Neural cell (in vitro differentiated cells): ENCODE measurements around the gene OTX2. TPM values are rescaled to one million over a fixed set of nuclear protein-coding genes. Genes with fewer than 3 reads are reported as not detected.

ENCODE experiments used
- H2AFZ ChIP-seq: fragments of 200-600, 300-800 bp; sonication (generic), shearing (Covaris generic); 2 replicates; pipeline ENCODE4 v1.6.0; 2014; ENCODE audit warnings: low read depth, mild to moderate bottlenecking, antibody characterized with exemption, low read length, moderate library complexity
- H3F3A ChIP-seq: fragments of 200-600 bp; shearing (Covaris generic); 2 replicates; pipeline ENCODE4 v1.6.1; 2016; ENCODE audit warnings: mild to moderate bottlenecking, moderate library complexity, mixed read lengths, antibody characterized with exemption, low read length; ENCODE audit not compliant: insufficient read depth, poor library complexity, severe bottlenecking
- H3K27ac ChIP-seq: fragments of 200-600, 300-800 bp; sonication (generic), shearing (Covaris generic); 2 replicates; pipeline ENCODE4 v1.5.1; 2014; ENCODE audit warnings: mild to moderate bottlenecking, low read length, moderate library complexity
- H3K27me3 ChIP-seq: fragments of 300-800, 200-600 bp; sonication (generic), shearing (Covaris generic); 2 replicates; pipeline ENCODE4 v1.6.0; 2014; ENCODE audit warnings: mild to moderate bottlenecking, low read depth, low read length, moderate library complexity; ENCODE audit not compliant: insufficient read depth
- H3K36me3 ChIP-seq: fragments of 300-800, 200-600 bp; sonication (generic), shearing (Covaris generic); 2 replicates; pipeline ENCODE4 v1.5.1; 2014; ENCODE audit warnings: mild to moderate bottlenecking, antibody characterized with exemption, low read length, moderate library complexity; ENCODE audit not compliant: insufficient read depth
- H3K4me2 ChIP-seq: fragments of 300-800, 200-600 bp; sonication (generic), shearing (Covaris generic); 2 replicates; pipeline ENCODE4 v1.6.0; 2014; ENCODE audit warnings: mild to moderate bottlenecking, low read length
- H3K4me3 ChIP-seq: fragments of 300-800, 200-600 bp; sonication (generic), shearing (Covaris generic); 2 replicates; pipeline ENCODE4 v1.5.1; 2014; ENCODE audit warnings: mild to moderate bottlenecking, low read length, moderate library complexity
- H3K79me2 ChIP-seq: fragments of 200-600 bp; shearing (Covaris generic); replicated peaks from 2 replicates; pipeline ENCODE4 v1.6.0; 2014; ENCODE audit warnings: mild to moderate bottlenecking, low read length, moderate library complexity; ENCODE audit not compliant: insufficient read depth
- H3K9ac ChIP-seq: fragments of 300-800, 200-600 bp; sonication (generic), shearing (Covaris generic); 2 replicates; pipeline ENCODE4 v1.6.1; 2016; ENCODE audit warnings: mild to moderate bottlenecking, low read length, mixed read lengths
- H3K9me2 ChIP-seq: fragments of 200-600 bp; shearing (Covaris generic); 2 replicates; pipeline ENCODE4 v1.6.1; 2016; ENCODE audit warnings: mild to moderate bottlenecking, low read length, mixed read lengths; ENCODE audit not compliant: insufficient read depth
- H3K9me3 ChIP-seq: fragments of 200-600, 300-800 bp; sonication (generic), shearing (Covaris generic); 2 replicates; pipeline ENCODE4 v1.6.1; 2016; ENCODE audit warnings: mild to moderate bottlenecking, mixed run types, low read length, moderate library complexity, mixed read lengths
- H4K20me1 ChIP-seq: fragments of 200-600 bp; shearing (Covaris generic); 2 replicates; pipeline ENCODE4 v1.6.1; 2016; ENCODE audit warnings: mild to moderate bottlenecking, mixed run types; ENCODE audit not compliant: insufficient read depth
- EP300 ChIP-seq: fragments of 450-650 bp; conservative IDR thresholded peaks from 2 replicates; pipeline ENCODE4 v1.6.1; 2014; ENCODE audit warnings: antibody characterized with exemption, mild to moderate bottlenecking, moderate library complexity; ENCODE audit not compliant: poor library complexity, severe bottlenecking
- EZH2 ChIP-seq: fragments of 200-600, 300-800 bp; shearing (Covaris generic), sonication (generic); IDR thresholded peaks from 2 replicates; pipeline ENCODE4 v1.6.1; 2014; ENCODE audit warnings: antibody characterized with exemption, low read length, borderline replicate concordance, mild to moderate bottlenecking; ENCODE audit not compliant: insufficient read depth, poor library complexity, severe bottlenecking
- MXI1 ChIP-seq: fragments of 450-650 bp; conservative IDR thresholded peaks from 2 replicates; pipeline ENCODE4 v1.6.1; 2014; ENCODE audit warnings: antibody characterized with exemption, mild to moderate bottlenecking; ENCODE audit not compliant: poor library complexity, severe bottlenecking
- POLR2AphosphoS5 ChIP-seq: IDR thresholded peaks from 2 replicates; pipeline ENCODE4 v1.6.1; 2012
- RAD21 ChIP-seq: fragments of 450-650 bp; conservative IDR thresholded peaks from 2 replicates; pipeline ENCODE4 v1.6.1; 2014; ENCODE audit warnings: antibody characterized with exemption, mild to moderate bottlenecking, moderate library complexity
- SMC3 ChIP-seq: fragments of 450-650 bp; conservative IDR thresholded peaks from 2 replicates; pipeline ENCODE4 v1.6.1; 2014; ENCODE audit warnings: antibody characterized with exemption, mild to moderate bottlenecking, moderate library complexity; ENCODE audit not compliant: poor library complexity
- TAF1 ChIP-seq: IDR thresholded peaks from 2 replicates; pipeline ENCODE4 v1.6.1; 2012; ENCODE audit warnings: low read depth
- polyA plus RNA-seq: library from polyadenylated mRNA; depleted of rRNA; stranded (reverse); fragments of >200 nt; gene quantifications from 2 replicates; pipeline ENCODE4 v1.2.3, GENCODE V29; 2014
- TF ChIP-seq, protein P1 (sequence below): fragments of 450-650 bp; IDR thresholded peaks from 2 replicates; pipeline ENCODE4 v1.5.1; 2014; ENCODE audit warnings: antibody characterized with exemption, mild to moderate bottlenecking, moderate library complexity; ENCODE audit not compliant: poor library complexity, severe bottlenecking
- TF ChIP-seq, protein P2 (sequence below): IDR thresholded peaks from 2 replicates; pipeline ENCODE4 v1.6.1; 2012; ENCODE audit warnings: borderline replicate concordance

The OTX2 gene
- polyA plus RNA-seq, 1 donor from 2014 or later = 2.1 TPM

DNA sequence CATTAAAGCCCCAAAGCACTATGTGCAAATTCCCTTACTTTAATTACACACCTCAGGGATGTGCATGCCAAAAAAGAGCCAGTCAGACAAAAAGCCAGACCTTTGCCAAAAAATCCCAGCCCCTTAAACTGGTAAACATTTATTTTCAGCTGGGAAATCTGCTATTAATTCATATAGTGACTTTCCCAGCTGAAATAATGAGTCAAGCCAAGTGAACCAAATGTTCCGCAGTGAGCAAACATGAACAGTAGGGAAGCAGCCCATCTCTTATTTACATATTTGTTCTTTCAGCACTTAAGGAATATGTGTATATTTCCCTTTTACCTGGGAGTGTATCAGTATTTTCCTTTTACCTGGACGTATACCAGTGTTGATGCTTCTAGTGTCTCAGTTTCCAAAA is 44.0 kb upstream of the OTX2 start:
- no peak overlapping the region for H3K4me3 ChIP-seq
- H3K9me3 ChIP-seq = no peaks in the 10 kb centered on the region
- TF ChIP-seq TAF1 (no peak), EZH2 (no peak)
- TF ChIP-seq, protein P1, sequence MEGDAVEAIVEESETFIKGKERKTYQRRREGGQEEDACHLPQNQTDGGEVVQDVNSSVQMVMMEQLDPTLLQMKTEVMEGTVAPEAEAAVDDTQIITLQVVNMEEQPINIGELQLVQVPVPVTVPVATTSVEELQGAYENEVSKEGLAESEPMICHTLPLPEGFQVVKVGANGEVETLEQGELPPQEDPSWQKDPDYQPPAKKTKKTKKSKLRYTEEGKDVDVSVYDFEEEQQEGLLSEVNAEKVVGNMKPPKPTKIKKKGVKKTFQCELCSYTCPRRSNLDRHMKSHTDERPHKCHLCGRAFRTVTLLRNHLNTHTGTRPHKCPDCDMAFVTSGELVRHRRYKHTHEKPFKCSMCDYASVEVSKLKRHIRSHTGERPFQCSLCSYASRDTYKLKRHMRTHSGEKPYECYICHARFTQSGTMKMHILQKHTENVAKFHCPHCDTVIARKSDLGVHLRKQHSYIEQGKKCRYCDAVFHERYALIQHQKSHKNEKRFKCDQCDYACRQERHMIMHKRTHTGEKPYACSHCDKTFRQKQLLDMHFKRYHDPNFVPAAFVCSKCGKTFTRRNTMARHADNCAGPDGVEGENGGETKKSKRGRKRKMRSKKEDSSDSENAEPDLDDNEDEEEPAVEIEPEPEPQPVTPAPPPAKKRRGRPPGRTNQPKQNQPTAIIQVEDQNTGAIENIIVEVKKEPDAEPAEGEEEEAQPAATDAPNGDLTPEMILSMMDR = no peak
- TF ChIP-seq, protein P2, sequence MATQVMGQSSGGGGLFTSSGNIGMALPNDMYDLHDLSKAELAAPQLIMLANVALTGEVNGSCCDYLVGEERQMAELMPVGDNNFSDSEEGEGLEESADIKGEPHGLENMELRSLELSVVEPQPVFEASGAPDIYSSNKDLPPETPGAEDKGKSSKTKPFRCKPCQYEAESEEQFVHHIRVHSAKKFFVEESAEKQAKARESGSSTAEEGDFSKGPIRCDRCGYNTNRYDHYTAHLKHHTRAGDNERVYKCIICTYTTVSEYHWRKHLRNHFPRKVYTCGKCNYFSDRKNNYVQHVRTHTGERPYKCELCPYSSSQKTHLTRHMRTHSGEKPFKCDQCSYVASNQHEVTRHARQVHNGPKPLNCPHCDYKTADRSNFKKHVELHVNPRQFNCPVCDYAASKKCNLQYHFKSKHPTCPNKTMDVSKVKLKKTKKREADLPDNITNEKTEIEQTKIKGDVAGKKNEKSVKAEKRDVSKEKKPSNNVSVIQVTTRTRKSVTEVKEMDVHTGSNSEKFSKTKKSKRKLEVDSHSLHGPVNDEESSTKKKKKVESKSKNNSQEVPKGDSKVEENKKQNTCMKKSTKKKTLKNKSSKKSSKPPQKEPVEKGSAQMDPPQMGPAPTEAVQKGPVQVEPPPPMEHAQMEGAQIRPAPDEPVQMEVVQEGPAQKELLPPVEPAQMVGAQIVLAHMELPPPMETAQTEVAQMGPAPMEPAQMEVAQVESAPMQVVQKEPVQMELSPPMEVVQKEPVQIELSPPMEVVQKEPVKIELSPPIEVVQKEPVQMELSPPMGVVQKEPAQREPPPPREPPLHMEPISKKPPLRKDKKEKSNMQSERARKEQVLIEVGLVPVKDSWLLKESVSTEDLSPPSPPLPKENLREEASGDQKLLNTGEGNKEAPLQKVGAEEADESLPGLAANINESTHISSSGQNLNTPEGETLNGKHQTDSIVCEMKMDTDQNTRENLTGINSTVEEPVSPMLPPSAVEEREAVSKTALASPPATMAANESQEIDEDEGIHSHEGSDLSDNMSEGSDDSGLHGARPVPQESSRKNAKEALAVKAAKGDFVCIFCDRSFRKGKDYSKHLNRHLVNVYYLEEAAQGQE = no peak
- H3K4me2 ChIP-seq = no peak overlapping the region
- no peak overlapping the region for H2AFZ ChIP-seq
- H4K20me1 ChIP-seq = no peaks in the 10 kb centered on the region
- H3F3A ChIP-seq = no peaks in the 10 kb centered on the region
- no peak overlapping the region for H3K27ac ChIP-seq
- no peaks in the 10 kb centered on the region for H3K36me3 ChIP-seq
- H3K9me2 ChIP-seq = no peaks in the 10 kb centered on the region
- no peaks in the 10 kb centered on the region for H3K27me3 ChIP-seq
- H3K79me2 ChIP-seq = no peaks in the 10 kb centered on the region
- no peak overlapping the region for H3K9ac ChIP-seq

DNA sequence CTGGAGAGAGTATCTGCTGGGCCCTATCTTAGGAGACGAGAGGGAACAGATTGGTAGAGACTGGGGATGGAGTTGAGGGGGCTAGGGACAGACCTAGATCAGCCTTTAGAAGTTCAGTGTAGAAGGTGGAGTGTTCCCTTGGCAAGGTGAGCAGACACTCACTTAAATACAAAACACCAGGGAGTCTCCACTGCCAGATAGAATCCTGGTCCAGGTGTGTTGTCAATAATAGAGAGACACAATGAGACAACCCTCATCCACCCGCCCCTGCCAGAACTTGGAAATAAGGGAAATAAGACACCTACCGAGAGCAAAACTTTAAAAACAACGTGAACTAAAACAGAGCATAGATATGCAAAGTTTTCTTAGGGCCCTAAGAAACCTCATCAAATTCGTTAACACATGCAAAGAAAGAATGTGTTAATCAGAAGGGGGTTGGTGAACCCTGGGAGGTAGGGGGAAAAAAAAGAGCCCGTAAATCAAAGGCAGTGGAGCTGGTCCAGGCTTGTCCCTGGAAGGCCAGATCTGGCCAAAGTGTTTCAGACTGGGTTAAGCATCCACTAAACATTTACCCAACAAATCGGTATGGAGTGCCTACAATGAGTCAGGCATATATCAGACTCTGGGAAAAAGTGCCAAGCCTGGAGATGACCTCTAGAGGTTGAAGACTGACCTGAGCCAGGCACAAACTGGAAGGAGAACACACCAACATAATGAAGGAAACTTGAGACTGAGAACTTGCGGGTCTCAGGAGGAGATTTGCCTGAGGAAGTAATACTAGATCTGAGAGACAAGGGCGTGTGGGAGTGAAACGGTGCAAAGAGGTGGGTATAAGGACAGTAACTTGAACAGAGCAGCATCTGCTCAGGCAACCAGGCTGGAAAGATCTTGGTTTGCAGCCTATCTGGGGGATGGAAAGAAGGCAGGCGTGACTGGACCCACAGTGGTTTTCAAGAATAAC is 37.0 kb upstream of the OTX2 start:
- Histone ChIP-seq H3K4me3 (no peak overlapping the region), H3K27me3 (no peaks in the 10 kb centered on the region)

More for the DNA sequence above, 37.0 kb upstream of the OTX2 start:
- Histone ChIP-seq H2AFZ (no peak overlapping the region), H4K20me1 (no peaks in the 10 kb centered on the region), H3K9ac (no peak overlapping the region), H3K36me3 (no peaks in the 10 kb centered on the region), H3K4me2 (no peak overlapping the region), H3F3A (no peaks in the 10 kb centered on the region), H3K9me3 (no peaks in the 10 kb centered on the region), H3K79me2 (no peaks in the 10 kb centered on the region), H3K27ac (no peak overlapping the region), H3K9me2 (no peaks in the 10 kb centered on the region)
- TF ChIP-seq, protein P2 = no peak
- TF ChIP-seq TAF1 = no peak
- no peak for TF ChIP-seq POLR2AphosphoS5
- TF ChIP-seq EP300 = no peak
- TF ChIP-seq, protein P1 = no peak
- no peak for TF ChIP-seq EZH2
- TF ChIP-seq RAD21 = no peak
- no peak for TF ChIP-seq MXI1
- no peak for TF ChIP-seq SMC3
